ENCODE data around the gene MYRF. TPM values are rescaled to one million over a fixed set of nuclear protein-coding genes. Genes with fewer than 3 reads are reported as not detected.

Gene MYRF
- 4.7 TPM for total RNA-seq

DNA sequence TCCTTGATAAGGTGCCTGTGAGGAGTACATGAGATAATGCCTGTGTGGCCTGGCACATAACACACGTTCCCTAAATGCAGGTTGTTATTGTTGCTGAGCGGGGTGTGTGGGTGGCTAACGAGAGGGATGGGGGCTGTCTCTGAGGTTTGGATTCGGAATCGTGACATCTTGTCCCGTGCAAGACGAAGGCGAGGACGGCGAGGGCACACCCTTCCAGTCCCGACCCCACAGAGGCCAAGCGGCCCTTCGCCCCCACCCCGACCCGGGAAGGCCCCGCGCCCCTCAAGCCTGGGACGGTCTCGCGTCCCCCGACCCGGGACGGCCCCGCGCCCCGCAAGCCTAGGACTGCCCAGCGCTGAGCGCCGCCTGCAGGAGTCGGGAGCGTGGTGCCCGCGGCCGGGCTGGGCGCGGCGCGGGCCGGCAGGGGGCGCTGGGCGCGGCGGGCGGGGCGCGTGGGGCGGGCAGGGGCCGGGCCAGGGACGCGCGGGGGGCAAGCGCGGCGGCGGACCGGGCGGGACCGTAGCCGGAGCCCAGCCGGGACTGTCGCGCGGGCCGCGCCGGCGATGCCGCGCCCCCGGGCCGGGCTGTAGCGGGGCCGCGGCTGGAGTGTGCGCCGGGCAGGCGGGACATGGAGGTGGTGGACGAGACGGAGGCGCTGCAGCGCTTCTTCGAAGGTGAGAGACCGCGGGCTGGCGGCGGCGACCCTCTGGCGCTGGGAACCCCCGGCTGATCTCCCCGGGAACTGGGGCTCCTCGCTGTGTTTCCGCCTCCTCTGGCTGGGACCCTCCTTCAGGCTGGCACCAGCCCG, at the start of gene MYRF:
Gene MYRF (plus strand): TSS at position 520 of the 808 bp plus-strand sequence. CDS start 109 bp downstream, at position 629.
- DNase-seq (ENCODE audit: low spot score), result no peak

- no peak for DNase-seq (ENCODE audit: low spot score)
Measured at GRCh38 chr11:61702701-61703312, 49.6 kb upstream of the MYRF start.

- DNase-seq (ENCODE audit: low spot score), result no peak
Measured at GRCh38 chr11:61704838-61705237, 47.6 kb upstream of the MYRF start.

GRCh38 chr11:61706452-61707400, 45.7 kb upstream of the MYRF start:
- DNase-seq (ENCODE audit: low spot score), result no peak

DNA sequence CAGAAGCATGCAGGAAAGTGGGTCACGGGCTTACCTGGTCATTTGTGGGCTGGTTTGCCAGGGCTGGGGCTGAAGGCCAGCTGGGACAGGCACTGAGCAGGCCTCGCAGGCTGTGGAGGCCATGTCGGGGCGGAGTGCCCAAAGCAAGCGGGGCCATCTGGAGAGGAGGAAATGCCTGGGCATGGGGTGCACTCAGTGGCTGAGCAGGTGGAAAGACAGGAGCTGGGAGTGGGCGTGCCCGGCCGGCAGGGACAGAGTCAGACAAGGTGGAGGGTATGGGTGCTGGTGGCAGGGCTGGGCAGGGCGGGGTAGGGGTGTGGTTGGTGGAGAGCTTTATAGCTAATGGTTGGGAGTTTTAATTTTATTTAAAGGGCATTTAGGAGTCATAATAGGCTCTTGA, 44.9 kb upstream of the MYRF start:
- DNase-seq (ENCODE audit: low spot score), result no peak

DNA sequence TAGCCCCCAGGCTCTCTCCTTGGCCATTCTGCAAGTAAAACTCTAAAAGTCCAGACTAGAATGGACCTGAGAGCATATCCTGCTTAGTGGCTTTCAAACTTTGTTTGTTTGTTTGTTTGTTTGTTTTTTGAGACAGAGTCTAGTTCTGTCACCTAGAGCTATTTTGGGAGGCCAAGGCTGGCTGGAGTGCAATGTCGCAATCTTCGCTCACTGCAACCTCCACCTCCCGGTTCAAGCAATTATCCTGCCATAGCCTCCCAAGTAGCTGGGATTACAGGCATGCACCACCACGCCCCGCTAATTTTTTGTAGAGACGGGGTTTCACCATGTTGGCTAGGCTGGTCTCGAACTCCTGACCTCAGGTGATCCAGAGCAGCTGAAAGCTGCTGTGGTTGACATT, 43.3 kb upstream of the MYRF start:
- DNase-seq (ENCODE audit: low spot score), result no peak

- no peak for DNase-seq (ENCODE audit: low spot score)
Measured at GRCh38 chr11:61709572-61709971, 42.9 kb upstream of the MYRF start.

GRCh38 chr11:61710019-61710418, 42.4 kb upstream of the MYRF start:
- no peak for DNase-seq (ENCODE audit: low spot score)

- no peak for DNase-seq (ENCODE audit: low spot score)
Measured at GRCh38 chr11:61711037-61711436, 41.4 kb upstream of the MYRF start.

DNA sequence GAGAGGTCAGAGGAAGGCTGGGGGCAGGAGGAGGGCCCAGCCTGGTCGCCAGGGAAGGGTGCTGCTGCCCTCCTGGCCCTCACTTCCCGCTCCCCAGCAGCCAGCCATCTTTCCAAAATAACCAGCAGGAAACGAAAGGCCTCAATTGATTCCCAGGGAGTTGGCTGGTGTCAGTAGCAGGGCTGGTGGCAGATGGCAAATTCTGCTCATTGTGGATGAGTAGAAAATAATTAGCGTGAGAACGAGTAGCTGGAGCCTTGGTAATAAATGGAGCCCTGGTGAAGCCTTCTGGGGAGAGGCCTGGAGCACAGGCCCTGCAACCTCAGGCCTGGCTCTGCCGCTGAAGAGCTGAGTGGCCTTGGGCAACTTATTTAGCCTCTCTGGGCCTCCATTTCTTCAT, 40.9 kb upstream of the MYRF start:
- no peak for DNase-seq (ENCODE audit: low spot score)

- DNase-seq (ENCODE audit: low spot score), result no peak
Measured at GRCh38 chr11:61712314-61712713, 40.1 kb upstream of the MYRF start.

DNA sequence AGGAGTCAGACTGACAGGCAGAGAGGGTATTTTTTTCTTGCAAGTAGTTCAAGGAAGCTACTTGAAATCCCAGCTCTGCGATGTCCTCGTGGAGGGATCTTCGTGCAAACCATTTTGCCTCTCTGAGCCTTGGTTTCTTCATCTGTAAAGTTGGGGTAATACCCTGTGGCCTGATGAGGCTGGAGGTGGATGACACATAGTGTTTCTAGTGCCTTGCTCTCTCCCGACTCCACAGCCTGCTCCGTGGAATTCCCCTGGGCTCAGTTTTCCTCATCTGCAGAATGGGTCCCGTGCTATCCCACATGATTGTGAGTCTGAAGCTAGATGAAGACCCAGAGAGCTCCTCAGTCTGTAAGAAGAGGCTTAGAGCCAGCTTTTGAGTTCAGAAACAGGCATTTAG, 39.6 kb upstream of the MYRF start:
- DNase-seq (ENCODE audit: low spot score), result no peak

DNA sequence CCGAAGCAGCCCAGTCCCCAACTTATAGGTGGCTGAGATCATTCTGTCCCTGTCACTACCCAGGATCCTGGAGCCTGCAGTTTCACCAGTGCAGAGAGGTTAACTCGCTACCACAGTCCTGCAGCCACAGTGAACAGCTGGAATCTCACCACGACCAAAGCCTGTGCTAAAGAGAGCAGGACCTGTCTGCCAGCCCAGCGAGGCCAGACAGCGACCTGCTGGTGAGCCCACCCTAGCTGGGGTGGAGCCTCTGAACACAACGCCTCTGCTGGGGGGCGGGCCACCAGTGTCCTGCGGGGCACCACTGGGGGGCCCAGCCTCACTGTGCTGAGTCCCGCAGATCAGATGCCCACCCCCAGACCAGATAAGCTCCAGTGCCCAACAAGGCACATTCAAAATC, 39.0 kb upstream of the MYRF start:
- no peak for DNase-seq (ENCODE audit: low spot score)

- no peak for DNase-seq (ENCODE audit: low spot score)
Measured at GRCh38 chr11:61713906-61714305, 38.5 kb upstream of the MYRF start.

DNA sequence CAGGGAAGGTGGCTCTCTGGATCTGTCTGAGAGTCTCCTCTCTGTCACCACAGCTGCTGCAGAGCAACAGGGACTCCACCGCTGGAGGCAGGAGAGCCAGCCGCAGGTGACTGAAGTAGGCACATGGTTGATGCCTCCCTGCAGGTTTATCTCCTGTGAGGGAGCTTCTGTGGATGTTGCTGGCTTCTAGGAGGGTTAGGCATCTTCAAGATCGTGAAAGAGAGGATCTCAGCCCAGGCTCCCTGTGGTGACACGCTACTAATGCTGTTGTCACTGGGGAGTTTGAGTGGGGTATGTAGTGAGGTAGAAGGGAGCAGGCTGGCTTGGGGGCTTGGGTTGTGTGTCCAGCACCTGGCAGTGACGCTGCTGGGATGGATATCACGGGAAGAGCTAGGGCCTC, 38.1 kb upstream of the MYRF start:
- DNase-seq (ENCODE audit: low spot score), result no peak

DNA sequence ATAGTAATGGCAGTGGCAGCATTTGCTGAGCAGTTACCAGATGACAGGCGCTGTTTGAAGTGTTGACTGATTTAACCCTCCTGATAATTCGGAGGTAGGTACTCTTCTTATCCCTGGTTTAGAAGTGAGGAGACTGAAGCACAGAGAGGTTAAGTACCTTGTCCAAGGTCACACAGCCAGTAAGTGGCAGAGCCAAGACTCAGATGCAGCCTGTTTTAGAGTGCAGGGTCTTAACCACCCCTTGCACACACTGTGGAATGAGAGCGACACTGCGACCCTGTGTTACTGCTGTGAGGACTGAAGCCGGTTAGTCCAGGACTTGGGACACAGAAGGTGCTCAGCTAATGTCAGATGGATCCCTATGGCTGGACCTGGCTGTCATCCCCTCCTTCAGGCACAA, 37.5 kb upstream of the MYRF start:
- no peak for DNase-seq (ENCODE audit: low spot score)

DNA sequence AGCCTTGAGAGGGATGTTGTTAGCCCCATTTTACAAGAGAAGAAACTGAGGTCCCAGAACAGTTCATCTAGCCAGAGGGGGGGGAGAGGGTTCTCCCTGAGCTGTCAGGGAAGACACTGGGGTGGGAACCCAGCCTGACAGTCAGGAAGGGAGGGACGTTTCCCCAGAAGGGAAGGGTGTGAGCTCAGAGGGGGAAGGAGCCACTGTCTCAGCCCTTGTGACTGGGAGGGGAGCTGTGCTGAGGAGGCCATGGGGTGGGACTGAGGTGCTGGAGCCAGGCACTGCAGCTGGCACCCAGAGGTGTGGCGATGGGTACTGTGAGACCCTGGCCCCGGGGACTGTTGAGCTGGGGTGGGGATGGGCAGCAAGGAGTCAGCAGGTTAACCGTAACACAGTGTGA, 36.6 kb upstream of the MYRF start:
- DNase-seq (ENCODE audit: low spot score), result no peak

DNA sequence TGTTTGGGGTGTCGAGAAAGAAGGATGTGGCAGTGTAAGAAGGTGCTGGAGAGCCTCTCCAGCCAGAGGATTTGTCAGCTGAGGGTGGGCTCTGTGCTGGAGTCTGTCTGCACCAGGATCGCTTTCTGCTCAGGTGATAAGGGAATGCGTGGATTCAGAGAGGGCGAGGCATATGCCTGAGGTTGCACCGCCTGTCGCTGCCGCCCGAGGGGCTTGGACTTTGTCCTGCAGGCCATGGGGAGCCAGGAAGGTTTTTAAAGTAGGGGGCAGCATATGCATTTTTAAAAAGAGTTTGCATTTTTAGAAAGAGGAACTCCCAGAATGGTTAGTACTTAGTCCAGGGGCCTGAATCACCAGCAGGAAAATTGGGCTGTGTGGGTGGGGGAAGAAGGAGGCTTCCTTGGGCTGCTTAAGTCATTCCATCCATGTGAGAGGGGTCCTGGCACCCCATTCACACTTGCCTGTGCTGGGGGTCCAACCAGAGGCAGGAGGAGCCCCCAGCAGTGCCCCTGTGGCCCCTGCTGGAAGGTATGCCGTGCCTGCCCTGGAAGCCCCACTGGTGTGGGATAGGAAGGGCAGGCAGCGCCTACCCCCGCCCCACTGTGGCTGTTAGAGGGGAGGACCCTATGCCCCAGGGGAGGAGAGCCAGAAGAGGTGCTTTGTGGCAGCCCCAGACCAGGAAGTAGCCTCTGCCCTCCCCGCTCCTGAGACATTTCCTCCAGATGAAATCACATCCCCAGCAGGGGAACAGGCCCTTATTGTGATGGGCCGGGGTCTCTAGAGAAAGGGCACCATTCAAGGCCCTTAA, 35.8 kb upstream of the MYRF start:
- no peak for DNase-seq (ENCODE audit: low spot score)

GRCh38 chr11:61717286-61718033, 35.0 kb upstream of the MYRF start:
- no peak for DNase-seq (ENCODE audit: low spot score)

GRCh38 chr11:61718046-61718531, 34.3 kb upstream of the MYRF start:
- DNase-seq (ENCODE audit: low spot score), result no peak
